HG03342 (cell line): ENCODE results near the gene SLC4A5.

ENCODE experiments used
- ATAC-seq: cut with Tn5 transposase; IDR thresholded peaks from one replicate; pipeline ENCODE4 v1.9.1; 2021; ENCODE audit warnings: mild to moderate bottlenecking, moderate library complexity; ENCODE audit not compliant: unreplicated experiment

Gene SLC4A5

DNA sequence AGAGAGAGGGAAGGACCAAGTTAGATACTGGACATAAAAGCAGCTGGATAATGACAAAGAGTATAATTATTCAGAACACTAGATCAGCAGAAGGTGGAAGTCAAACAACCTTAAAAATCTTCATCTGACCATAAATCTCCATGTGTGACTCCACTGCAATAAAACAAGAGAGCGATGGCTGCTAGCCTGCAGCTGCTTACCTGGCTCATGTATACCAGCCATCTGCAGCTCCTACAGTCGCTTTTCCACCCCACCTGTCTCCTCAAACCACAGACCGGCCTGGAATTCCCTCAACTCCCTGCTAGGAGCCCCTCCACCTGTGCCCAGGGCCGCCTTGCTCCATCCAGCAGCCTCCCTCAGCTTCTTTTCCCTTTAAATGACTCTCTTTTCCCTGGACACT lies 64.5 kb downstream of the SLC4A5 start:
- ATAC-seq, result no peak

DNA sequence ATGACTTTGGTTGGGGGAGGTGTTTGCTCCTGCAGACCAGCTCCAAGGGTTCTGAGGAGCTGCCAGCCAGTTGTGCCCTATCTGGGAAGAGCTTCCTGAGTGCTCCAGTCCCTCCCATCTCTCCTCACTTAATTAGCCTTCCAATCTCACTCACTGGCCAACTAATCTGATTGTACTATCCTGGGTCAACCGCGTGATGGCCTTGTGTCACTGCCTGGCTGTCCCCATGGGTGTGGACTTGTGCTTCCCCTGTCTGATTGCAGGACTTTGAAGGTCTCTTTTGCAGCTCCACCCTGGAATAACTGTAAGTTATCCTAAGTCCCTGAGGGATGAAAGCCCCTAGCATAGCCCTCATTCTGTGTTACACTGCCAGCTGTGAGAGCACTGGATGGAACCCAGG lies 65.0 kb downstream of the SLC4A5 start:
- no peak for ATAC-seq

DNA sequence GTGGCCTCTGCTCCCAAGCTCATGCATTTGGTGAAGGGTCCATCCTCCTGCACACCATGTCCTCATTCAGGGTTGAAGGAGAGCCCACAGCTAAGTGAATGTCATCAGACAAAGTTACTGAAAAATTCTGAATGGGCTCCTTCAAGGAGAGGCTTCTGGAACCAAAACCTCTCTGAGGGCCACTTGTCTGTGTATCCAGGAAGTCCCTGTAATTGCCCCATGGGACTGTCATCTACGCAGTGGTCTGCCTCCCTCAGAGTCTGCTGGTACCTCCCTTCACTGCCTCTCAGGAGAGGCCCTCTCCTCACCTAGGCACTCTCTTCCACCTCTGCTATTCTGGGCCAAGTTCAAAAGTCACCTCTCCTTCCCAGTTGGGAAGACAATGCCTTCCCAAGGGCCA lies 68.0 kb downstream of the SLC4A5 start:
- ATAC-seq, result no peak

DNA sequence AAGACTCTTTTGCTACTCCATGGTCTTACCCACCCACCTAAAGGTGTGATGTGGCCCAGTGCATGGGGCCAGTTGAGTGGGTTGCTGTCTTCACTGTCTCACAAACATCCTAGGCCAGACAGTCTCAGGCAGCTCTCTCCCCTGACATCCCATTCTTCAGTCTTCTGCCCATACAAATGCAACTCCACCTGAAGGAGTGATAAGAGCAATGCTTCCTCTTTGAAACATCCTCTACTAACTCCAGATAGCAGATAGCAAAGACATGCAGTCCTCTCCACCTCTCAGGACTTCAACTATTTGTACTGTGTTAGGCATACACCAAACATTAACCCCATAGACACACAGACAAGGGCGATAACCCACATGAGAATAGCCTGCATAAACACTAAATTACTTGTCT lies 73.5 kb downstream of the SLC4A5 start:
- no peak for ATAC-seq

DNA sequence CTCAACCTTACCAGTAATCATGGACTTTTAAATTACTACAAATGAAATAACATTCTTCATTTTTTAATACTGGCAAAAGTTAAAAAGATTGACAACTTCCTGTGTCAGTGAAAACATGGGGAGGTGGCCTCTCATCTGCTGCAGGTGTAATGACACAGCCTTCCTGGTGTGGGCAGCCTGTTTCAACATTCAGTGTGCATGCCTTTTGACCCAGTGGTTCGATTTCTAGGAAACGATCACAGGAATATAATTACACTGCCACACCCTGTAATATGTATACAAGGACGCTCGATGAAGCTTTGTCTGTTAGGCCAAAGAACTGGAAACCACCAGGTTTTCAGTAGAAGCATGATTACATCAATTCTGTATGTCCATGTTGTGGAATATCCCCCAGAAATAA lies 76.1 kb downstream of the SLC4A5 start:
- no peak for ATAC-seq

DNA sequence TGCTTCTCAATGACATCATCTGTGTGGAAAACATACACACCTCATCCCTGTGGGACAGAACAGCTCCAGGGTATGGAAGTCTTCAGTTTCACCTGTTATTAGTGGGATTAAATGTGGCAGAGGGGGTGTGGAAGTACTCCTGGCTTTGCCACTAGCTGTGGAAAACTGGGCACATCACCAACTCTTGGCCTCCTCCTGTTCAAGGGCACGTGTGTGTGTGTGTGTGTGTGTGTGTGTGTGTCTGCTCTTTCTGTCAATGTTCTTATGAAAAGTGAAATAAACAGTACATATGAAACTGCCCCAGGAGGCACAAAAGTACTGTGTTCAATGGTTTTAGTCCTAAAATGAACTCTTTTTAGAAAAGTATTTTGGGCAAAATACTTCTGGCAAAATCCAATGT lies 78.9 kb downstream of the SLC4A5 start:
- ATAC-seq, result no peak

DNA sequence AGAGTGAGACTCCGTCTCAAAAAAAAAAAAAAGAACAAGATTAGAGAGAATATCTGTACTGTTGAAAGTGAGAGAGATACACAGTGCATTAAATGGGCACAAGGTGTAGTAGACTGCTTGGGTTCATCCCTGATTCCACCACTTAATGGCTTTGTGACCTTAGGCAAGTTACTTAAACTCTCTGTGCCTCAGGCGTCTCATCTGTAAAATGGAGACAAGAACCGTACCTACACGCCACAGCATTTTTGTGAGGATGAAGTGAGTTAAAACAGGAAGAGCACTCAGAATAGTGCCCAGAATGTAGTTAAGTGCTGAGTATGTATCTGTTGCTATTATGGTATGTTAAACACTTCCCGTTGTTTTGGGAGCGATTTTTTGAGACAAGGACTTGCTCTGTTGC lies 80.5 kb downstream of the SLC4A5 start:
- ATAC-seq, result no peak

DNA sequence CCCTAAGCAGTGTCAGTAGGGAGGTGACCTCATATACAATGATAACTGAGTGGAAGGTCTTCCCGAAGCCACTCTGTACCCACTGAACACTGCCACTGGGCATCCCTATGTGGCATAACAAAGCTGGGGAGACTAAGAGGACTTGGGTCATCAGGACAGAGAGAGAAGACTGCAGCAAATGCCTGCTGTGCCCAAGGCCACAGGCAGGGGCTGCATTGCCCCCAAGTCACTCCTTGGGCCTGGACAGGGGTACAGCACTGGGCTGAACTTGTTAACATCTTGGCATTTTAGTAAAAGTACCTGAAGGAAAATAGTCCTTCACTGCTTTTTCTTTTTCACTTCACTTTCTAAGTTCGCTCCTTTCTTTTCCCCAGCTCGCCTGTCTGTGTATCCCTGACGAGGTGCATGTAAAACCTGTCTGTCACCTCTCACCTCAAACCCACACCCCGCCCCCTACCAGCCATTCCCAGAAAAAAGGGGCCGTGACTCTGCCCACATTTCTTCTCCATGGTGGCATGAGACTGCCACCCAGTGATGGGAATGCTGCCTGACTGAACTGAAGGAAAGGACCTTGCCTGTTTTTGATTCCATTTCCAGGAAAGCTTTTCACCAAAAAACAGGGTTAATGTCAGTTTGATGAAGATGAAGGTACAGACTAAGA lies 81.9 kb downstream of the SLC4A5 start:
- ATAC-seq, result no peak

DNA sequence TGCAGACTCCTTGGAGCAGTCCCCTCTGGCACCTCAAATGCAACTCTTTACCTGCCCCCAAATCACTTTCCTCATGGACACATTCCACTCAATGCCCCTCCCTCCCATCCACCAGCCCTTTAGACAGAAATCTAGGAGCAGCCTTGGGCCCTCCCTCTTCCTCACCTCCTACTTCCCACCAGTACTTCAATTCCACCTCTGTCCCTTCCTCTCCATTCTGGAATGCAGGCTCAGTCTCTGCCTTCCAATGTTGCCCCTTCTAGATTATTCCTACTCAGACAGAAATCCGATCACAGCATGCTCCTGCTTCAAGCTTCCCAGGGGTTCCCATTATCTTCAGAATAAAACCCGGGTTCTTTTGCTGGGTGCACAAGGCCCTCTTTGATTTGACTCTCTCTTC lies 82.7 kb downstream of the SLC4A5 start:
- ATAC-seq, result no peak

DNA sequence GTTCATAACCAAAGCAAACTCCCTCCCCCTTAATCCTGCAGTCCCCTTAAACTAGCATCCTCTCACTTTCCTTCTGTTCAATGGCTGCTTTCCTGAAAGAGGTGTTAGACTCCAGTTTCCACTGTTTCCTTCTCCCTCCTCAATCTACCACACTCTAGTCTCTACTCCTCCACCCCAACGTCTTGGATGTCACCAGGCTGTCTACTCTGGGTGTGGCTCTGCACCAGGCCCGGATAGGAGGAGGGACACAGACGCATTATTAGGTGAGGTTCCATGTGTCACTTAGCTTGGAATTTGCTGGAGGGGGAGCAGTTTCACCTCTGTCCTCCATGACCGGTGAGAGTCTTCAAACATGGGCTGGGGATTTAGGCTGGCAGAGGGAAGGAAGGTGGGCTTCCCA lies 83.5 kb downstream of the SLC4A5 start:
- ATAC-seq, result no peak

DNA sequence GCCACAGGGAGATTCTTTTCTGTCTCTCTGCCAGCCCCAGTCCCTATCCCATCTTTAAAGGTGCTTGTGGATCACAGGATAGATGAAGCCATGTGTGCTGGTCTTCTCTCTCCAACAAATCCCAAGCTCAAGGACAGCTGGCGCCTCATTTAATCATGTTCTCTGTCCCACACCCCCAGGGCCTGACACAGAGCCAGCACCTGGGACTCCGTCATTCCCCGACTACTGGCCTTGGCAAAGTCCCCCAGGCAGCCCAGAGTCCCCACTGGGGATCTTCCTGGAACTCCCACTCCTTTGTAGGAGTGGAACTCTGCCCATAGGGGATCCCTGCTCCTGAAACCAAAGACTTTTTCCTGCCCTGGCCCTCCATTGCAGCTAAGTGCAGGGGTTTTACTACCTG lies 84.0 kb downstream of the SLC4A5 start:
- ATAC-seq, result no peak

DNA sequence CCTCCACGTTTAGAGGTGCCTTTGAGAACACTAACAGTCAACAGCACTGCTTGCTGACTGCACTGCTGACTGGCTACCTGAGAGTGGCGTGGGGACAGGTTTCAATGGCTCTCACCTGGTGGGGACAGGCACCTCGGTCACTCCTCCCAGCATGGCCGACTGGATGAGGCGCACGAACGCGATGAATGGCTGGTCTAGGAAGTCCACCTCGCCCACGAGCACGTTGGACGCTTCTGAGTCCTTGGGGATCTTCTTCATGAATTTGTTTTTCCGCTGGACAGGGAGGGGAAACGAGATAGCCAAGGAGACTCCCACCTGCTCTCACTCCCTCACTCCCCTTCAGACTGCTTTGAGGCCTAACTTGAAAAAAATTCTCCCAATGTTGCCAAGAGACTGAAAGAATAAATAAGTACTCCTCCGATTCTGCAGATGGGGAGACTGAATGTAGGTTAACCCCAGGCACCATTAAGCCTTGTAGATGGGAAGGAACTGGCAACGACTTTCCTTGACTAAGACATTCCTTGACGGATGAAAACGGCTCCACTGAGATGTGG lies 87.5 kb downstream of the SLC4A5 start:
- no peak for ATAC-seq

DNA sequence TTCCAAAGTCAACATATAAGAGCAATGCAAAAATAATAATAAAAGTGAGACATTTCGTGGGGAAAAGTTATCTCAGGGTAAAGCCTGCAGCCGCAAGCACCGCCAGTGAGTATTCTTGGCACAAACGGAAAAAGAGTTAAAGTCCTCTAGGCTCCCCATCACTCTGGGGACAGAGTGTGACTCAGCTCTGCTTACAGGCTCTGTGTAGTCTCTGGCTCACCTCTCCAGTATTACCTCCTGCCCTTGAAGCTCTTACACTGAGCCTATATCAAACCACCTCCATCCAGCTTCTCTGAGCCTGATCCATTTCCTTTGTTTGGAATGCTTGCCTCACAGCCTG lies 89.3 kb downstream of the SLC4A5 start:
- ATAC-seq, result no peak

DNA sequence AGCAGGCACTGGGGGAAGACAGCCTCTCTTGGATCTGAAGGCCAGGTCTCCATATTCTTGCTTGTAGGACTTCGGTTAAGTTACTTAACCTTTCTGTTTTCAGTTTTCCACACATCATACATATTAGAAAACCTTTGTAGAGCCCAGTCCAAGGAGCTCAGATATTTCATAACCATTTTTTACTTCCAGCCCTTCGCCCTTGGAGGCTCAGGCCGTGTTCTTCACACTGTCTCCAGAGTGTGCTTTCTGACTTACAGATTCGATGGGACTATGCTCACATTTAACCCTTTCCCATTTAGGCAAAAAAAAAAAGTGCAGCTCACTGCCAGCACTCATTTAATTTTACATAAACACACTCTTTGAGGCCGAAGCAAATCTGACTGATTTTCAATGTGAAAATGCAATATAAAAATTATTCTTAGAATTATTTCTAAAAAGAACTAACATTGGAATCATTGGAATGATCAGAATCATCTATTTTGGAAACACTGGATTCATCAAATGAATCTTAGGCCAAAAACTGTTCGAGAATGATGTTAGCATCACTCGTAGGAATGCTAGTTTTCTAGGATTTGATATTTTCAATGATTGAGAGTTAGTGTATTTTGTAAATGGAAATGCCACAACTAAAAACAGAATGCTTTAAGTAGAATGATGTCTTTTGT lies 89.8 kb downstream of the SLC4A5 start:
- ATAC-seq, result no peak

DNA sequence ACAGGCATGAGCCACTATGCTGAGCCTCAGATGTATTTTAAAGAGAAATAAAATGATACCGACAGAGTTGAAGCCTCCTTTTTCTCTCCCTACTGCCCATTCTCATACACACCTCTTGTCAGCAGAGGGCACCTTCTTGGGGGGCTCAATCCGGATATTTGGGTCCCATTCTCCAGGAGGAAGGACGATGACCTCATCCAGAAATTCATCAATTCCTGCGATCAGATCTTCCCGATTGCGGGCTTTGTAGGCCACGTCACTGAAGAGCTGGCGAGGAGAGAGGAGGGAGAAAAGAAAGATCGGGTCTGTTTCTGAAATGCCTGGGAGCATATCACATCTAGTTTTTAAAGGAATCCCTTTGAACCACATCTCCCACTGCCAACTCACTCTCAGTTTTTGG lies 90.4 kb downstream of the SLC4A5 start:
- ATAC-seq, result no peak

DNA sequence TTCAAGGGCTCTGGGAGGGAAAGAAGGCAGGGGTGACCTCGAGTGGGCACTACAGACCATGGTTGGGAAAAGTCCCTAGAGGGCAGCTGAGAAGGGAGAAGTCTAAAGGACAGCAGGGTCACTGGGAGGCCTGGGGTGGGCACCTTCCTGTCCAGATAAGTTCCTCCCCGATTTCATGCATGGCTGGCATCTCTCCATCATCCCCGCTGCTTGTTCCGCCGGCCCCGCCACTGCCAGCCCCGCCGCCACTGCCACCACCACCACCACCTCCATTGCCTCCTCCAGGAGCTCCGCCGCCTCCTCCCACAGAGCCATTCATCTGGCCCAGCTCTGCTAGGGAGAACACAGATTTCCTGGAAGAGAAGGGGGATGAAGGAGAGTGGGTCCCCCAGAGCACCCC lies 91.2 kb downstream of the SLC4A5 start:
- ATAC-seq, result no peak

DNA sequence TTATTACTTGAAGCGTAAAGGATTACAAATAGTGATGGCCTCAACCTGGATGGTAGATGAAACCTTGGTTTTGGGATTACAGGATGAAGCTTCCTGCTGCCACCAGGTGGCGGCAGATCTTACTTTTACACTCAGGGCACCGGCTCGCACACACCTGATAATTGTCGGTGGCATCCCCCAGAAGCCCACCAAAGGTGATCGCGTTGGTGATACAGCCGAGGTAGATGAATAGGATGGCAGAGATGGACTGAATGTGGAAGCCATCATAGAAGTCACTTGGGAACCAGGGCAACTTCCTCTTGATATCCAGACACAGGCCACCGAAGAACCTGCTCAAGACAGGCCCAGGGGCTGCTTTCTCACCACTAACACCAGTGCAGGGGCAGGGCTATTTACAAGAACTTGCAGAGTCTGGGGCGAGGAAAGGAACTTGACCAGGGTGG lies 93.0 kb downstream of the SLC4A5 start:
- no peak for ATAC-seq

DNA sequence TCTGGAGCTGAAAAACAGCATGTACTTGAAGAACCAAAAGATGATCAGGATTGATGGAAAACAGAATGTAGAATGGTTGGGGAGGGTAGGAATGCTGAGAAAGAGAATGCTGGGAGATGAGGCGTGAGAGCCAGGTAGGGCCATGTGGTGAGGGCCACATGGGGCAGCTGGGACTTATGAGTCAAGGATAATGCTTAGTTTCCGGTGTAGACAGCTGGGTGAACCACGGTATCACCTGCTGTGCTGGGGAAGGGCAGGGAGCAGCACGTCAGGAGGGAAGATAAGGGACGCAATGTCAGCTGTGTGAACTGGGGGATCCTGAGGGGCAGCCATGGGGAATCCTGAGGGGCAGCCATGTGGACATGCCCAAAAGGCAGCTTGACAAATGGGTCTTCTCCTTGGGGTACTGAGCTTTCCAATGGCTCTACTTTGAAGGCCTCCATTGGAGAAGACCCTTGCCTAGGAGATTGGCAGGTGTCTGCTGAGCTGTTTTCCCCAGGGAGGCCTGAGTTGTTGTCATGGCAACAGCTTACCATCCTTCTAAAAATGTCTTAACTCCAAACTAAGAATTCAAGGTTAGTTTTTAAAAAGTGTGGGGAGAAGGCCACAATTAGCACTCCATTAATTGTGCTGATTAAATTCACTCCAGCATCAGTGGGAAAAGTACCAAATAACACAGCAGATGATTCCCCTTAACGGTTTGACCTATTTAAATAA lies 93.7 kb downstream of the SLC4A5 start:
- no peak for ATAC-seq

DNA sequence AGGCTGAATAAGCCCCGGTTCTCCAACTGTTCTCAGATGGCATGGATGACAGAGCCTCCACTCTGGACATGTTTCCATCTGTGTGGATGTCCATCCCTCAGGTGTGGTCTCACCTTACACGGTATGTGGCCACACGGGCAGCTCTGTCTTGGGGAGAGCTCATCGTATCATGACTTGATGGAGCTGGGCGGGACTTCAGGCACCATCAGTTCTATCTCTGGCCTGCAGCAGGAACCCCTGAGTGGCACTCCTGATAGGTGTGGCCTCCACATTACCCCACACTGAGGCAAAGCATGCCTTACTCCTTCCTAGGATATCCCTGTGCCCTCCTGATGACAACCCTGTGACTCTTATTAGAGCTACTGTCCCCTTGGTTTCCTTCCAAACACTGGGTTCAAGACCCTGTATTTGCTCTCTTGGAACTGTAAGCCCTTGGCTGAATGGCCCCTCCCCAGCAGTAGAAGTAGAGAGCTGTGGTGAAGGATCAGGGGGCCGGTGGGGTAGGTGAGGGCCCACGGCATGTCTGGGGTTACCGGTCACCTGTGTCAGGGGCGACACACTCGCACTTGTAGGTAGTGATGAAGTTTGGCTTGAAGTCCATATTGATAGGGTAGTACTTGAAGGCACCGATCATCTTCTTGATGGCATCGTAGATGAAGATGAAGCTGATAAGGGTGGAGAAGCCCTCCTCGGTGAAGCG lies 96.6 kb downstream of the SLC4A5 start:
- ATAC-seq, result no peak

DNA sequence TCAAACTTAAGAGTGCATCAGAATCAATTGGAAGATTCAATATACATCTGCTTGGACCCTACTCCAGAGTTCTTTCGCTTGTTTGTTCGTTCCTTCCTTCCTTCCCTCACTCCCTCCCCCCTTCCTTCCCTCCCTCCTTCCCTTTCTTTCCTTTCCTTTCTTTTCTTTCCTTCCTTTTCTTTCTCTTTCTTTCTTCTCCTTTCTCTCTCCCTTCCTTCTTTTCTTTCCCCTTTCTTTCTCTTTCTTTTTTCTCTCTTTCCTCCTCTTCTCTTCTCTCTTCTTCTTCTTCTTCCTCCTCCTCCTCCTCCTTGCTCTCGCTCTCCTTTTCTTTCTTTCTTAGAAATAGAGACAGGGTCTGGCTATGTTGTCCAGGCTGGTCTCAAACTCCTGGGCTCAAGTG lies 98.9 kb downstream of the SLC4A5 start:
- no peak for ATAC-seq

DNA sequence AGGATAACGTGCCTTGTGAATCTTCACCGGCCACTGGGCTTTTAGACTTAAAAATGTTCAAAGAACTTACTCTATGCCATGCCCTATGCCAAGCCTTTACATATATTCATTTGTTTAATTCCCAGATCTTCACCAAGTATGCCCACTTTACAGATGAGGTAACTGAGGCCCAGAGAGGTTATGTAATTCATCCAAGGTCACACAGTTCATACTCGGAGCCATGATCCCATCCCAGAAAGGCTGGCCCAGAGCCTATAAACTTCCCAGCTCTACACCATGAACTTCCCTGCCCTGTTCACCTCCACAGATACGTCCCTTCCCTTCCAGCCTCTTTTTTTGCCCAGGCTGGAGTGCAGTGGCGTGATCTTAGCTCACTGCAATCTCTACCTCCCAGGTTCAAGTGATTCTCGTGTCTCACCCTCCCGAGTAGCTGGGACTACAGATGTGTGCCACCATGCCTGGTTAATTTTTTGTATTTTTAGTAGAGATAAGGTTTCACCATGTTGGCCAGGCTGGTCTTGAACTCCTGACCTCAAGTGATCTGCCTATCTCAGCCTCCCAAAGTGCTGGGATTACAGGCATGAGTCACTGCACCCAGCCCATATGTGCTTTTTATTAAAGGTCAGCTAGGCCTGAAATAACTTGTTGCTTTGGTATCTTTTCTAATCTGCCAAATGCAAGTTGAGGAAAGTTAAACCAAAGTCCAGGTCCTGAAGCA lies 100.7 kb downstream of the SLC4A5 start:
- ATAC-seq, result no peak
